Testis (tissue), 2 donors: ENCODE measurements around the gene LCK.

ENCODE experiments used
- POLR2A ChIP-seq: fragments of 450-650 bp; IDR thresholded peaks from one replicate; pipeline ENCODE4 v1.6.1; 2017; ENCODE audit warnings: antibody characterized with exemption, mild to moderate bottlenecking, moderate library complexity
- TF ChIP-seq, protein P1 (sequence below), 3 experiments: fragments of 450-650 bp in 2 of 3; fragments of 200-600 bp in 1 of 3; sonication (generic) in 1 of 3; IDR thresholded peaks; one replicate each; pipeline ENCODE4 v1.5.1; 2016 to 2019; ENCODE audit warnings: antibody characterized with exemption in 3 of 3, mild to moderate bottlenecking in 2 of 3, moderate library complexity in 1 of 3

DNA sequence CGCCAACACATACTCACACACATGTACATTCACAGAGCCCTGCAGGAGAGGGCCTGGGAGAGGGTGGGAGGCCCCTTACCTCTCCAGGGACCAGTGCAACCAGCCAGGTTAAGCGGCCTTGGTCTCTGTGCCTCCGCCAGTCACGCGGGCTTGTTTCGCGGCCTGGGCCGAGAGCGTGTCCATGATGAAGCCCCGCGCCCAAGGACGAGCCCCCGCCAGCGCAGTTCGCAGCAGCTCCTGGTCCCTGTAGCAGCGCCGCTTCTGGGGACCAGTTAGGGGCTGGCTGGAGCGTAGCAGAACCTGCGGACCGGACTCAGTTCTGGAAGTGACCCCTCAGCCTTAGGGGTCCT, 11.3 kb upstream of the LCK start:
- TF ChIP-seq POLR2A, result no peak
- TF ChIP-seq, protein P1, sequence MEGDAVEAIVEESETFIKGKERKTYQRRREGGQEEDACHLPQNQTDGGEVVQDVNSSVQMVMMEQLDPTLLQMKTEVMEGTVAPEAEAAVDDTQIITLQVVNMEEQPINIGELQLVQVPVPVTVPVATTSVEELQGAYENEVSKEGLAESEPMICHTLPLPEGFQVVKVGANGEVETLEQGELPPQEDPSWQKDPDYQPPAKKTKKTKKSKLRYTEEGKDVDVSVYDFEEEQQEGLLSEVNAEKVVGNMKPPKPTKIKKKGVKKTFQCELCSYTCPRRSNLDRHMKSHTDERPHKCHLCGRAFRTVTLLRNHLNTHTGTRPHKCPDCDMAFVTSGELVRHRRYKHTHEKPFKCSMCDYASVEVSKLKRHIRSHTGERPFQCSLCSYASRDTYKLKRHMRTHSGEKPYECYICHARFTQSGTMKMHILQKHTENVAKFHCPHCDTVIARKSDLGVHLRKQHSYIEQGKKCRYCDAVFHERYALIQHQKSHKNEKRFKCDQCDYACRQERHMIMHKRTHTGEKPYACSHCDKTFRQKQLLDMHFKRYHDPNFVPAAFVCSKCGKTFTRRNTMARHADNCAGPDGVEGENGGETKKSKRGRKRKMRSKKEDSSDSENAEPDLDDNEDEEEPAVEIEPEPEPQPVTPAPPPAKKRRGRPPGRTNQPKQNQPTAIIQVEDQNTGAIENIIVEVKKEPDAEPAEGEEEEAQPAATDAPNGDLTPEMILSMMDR (IDR thresholded peaks at IDR 0.05), result no peak
